OCI-LY3 (cell line): ENCODE results near the gene BIVM.

Source experiments
- EZH2phosphoT487 ChIP-seq: fragments of 200-600 bp; shearing (Covaris generic); IDR thresholded peaks from 2 replicates; pipeline ENCODE4 v1.6.1; 2018; ENCODE audit warnings: antibody characterized with exemption, mixed run types, low read depth
- TF ChIP-seq, protein P1 (sequence below): fragments of 200-600, 300-600 bp; sonication (generic); IDR thresholded peaks from 2 replicates; pipeline ENCODE4 v1.5.1; 2014; ENCODE audit warnings: antibody characterized with exemption, low read length, low read depth

DNA sequence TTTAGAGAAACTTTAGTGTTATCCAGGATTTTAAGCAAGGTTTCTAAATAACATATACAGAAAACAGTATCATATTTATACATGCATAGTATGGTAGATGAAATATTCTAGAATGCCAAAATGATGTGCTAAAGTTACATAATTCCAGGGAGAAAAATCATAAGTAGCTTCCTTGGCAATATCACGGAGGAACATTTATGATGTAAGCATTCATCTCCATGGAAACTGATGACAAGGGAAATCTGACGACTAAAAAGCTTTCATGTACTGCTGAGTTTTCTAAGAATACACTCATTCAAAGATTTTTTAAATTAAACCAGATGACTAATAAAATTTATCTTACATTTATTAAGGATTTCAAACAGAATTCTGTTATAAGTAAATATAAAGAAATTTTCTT, 30.0 kb upstream of the BIVM start:
- TF ChIP-seq, protein P1, sequence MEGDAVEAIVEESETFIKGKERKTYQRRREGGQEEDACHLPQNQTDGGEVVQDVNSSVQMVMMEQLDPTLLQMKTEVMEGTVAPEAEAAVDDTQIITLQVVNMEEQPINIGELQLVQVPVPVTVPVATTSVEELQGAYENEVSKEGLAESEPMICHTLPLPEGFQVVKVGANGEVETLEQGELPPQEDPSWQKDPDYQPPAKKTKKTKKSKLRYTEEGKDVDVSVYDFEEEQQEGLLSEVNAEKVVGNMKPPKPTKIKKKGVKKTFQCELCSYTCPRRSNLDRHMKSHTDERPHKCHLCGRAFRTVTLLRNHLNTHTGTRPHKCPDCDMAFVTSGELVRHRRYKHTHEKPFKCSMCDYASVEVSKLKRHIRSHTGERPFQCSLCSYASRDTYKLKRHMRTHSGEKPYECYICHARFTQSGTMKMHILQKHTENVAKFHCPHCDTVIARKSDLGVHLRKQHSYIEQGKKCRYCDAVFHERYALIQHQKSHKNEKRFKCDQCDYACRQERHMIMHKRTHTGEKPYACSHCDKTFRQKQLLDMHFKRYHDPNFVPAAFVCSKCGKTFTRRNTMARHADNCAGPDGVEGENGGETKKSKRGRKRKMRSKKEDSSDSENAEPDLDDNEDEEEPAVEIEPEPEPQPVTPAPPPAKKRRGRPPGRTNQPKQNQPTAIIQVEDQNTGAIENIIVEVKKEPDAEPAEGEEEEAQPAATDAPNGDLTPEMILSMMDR = no peak
- no peak for TF ChIP-seq EZH2phosphoT487
